ENCODE data around the gene LSMEM2.
"Not testable (repeated sequence)": the region's sequence is repeated elsewhere in the genome, so short reads cannot be mapped to it uniquely, and the experiment has no call there.

LSMEM2 gene

DNA sequence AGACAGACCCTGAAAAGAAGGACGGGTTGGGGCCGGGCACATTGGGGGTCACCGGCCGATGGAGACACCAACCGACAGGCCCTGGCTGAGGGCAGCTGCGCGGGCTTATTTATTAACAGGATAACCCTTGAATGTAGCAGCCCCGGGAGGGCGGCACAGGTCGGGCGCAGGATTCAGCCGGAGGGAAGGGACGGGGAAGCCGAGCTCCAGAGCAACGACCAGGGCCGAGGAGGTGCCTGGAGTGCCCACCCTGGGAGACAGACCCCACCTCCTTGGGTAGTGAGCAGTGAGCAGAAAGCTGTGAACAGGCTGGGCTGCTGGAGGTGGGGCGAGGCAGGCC, 2.2 kb upstream of the LSMEM2 start:
- H3K36me3 ChIP-seq: no peaks in the 10 kb centered on the region
- no peak overlapping the region for H3K27ac ChIP-seq
- TF ChIP-seq, protein P1, sequence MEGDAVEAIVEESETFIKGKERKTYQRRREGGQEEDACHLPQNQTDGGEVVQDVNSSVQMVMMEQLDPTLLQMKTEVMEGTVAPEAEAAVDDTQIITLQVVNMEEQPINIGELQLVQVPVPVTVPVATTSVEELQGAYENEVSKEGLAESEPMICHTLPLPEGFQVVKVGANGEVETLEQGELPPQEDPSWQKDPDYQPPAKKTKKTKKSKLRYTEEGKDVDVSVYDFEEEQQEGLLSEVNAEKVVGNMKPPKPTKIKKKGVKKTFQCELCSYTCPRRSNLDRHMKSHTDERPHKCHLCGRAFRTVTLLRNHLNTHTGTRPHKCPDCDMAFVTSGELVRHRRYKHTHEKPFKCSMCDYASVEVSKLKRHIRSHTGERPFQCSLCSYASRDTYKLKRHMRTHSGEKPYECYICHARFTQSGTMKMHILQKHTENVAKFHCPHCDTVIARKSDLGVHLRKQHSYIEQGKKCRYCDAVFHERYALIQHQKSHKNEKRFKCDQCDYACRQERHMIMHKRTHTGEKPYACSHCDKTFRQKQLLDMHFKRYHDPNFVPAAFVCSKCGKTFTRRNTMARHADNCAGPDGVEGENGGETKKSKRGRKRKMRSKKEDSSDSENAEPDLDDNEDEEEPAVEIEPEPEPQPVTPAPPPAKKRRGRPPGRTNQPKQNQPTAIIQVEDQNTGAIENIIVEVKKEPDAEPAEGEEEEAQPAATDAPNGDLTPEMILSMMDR (IDR thresholded peaks at IDR 0.05): no peak
- no peak overlapping the region for H3K4me3 ChIP-seq (ENCODE audit: low read depth in 1 of 2, low read length in 1 of 2)
- peaks cover 61% of the 10 kb centered on the region for H3K27me3 ChIP-seq
- peaks cover 26 to 38% of the 10 kb centered on the region in 2 experiments for H3K4me1 ChIP-seq (ENCODE audit: control insufficient read depth in 1 of 2, insufficient read depth in 1 of 2, low read depth in 1 of 2, low read length in 1 of 2)
- H3K9me3 ChIP-seq: no peaks in the 10 kb centered on the region

DNA sequence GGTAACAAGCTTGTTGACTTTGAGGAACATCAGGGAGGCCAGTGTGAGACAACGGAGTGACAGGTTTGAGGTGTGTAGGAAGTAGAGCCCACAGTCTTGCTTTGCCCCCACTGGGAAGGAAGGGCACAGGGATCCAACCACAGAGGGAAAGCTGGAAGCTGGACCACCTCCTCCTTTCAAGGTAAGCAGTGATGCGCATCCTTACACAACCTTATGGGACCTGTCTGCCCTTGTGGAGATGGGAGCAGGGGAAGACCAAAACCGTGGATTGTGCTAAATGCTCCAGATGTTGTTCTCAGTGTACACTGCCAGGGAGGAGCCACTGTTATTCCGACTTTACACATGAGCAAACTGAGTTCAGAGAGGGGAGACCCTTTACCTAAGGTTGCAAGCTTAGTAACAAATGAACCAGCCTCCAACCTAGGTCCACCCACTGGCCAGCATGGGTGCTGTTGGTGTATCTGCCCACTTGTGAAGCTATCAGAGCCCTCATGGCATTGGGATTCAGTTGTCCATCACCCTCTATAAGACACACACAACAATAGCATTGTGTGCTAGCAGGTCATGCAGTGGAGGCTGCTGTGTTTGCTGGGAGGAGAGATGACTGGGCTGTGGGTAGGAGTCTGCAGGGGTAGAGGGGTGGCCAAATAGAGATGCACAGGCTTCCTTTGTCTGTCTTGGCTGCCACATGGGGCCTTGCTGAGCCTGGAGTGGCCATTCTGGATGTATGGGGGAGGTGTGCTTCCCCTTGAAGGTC, 586 bp upstream of the LSMEM2 start:
- Histone ChIP-seq H3K36me3 (no peaks in the 10 kb centered on the region), H3K27me3 (peaks cover 59% of the 10 kb centered on the region), H3K4me3 (ENCODE audit: low read depth in 1 of 2, low read length in 1 of 2) (no peak overlapping the region)

GRCh38 chr3:50279255-50280016, 549 bp downstream of the LSMEM2 start:
- Histone ChIP-seq H3K4me3 (ENCODE audit: low read depth in 1 of 2, low read length in 1 of 2) (no peak overlapping the region), H3K36me3 (no peaks in the 10 kb centered on the region), H3K4me1 (ENCODE audit: control insufficient read depth in 1 of 2, insufficient read depth in 1 of 2, low read depth in 1 of 2, low read length in 1 of 2) (peaks cover 7 to 19% of the 10 kb centered on the region in 2 experiments), H3K27ac (no peak overlapping the region), H3K9me3 (no peaks in the 10 kb centered on the region), H3K27me3 (peaks cover 48% of the 10 kb centered on the region)
- TF ChIP-seq, protein P1 (IDR thresholded peaks at IDR 0.05): no peak

More for the DNA sequence above, 586 bp upstream of the LSMEM2 start:
- Histone ChIP-seq H3K4me1 (ENCODE audit: control insufficient read depth in 1 of 2, insufficient read depth in 1 of 2, low read depth in 1 of 2, low read length in 1 of 2) (peaks cover 18 to 30% of the 10 kb centered on the region in 2 experiments), H3K9me3 (no peaks in the 10 kb centered on the region), H3K27ac (no peak overlapping the region)
- TF ChIP-seq, protein P1 (IDR thresholded peaks at IDR 0.05): no peak

- not testable (repeated sequence) for H3K9me3 ChIP-seq; H3K4me3 ChIP-seq (ENCODE audit: low read depth in 1 of 2, low read length in 1 of 2); H3K27ac ChIP-seq; H3K4me1 ChIP-seq (ENCODE audit: control insufficient read depth in 1 of 2, insufficient read depth in 1 of 2, low read depth in 1 of 2, low read length in 1 of 2); H3K27me3 ChIP-seq
- H3K36me3 ChIP-seq: peaks cover 12% of the 10 kb centered on the region
Measured at GRCh38 chr3:50284121-50284520, 5.2 kb downstream of the LSMEM2 start.

DNA sequence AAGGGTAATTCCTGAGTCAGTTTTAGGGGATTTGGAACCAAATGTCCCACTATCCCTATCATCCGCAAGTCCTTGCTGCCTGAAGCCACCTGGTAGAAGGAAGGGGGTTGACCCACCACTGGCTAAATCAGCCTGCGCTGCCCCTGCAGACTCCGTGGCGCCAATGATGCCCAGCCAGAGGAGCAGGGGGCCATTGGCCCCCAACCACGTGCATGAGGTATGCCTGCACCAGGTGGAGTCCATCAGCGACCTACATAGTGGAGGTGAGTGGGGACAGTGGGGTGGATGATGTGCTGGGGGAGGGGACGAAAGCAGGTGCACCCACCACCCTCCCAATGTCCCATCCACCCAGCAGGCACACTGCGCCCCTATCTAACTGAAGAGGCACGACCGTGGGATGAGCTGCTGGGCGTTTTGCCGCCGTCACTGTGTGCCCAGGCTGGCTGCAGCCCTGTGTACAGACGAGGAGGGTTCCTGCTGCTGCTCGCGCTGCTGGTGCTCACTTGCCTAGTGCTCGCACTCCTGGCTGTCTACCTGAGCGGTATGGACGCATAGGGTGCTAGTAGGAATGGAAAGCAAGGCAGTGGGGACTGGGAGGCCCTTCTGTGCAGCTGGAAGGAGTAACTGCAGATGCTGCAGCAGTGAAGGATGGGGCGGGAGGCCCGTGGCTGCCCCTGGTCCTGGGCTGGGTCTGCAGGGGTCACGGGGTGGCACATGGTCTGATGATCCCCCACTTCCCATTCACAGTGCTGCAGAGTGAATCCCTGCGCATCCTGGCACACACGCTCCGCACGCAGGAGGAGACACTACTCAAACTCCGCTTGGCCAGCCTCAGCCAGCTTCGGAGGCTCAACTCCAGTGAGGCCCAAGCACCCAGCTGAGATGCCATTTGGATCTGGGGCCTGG, 7.7 kb downstream of the LSMEM2 start:
- Histone ChIP-seq H3K27me3 (no peaks in the 10 kb centered on the region), H3K27ac (no peak overlapping the region), H3K36me3 (peaks cover 12% of the 10 kb centered on the region), H3K4me3 (ENCODE audit: low read depth in 1 of 2, low read length in 1 of 2) (no peak overlapping the region), H3K4me1 (ENCODE audit: control insufficient read depth in 1 of 2, insufficient read depth in 1 of 2, low read depth in 1 of 2, low read length in 1 of 2) (peaks cover 4% of the 10 kb centered on the region in 2 experiments), H3K9me3 (no peaks in the 10 kb centered on the region)
- TF ChIP-seq, protein P1 (IDR thresholded peaks at IDR 0.05): no peak

Measured in neutrophil (primary cell).